Mesodermal cell (in vitro differentiated cells): ENCODE results near the gene YEATS2.

Source experiments
- H3K27ac ChIP-seq: 2 replicates; pipeline ENCODE4 v1.7.0; 2013; ENCODE audit warnings: mild to moderate bottlenecking, low read depth, low read length, moderate library complexity; ENCODE audit not compliant: severe bottlenecking
- H3K36me3 ChIP-seq: 2 replicates; pipeline ENCODE4 v1.7.1; 2013; ENCODE audit warnings: mild to moderate bottlenecking, low read length, moderate library complexity; ENCODE audit not compliant: control insufficient read depth, insufficient read depth
- H3K4me1 ChIP-seq: one replicate; pipeline ENCODE4 v1.7.1; 2013; ENCODE audit warnings: mild to moderate bottlenecking, low read length; ENCODE audit not compliant: insufficient read depth, control insufficient read depth, poor library complexity, severe bottlenecking
- H3K4me3 ChIP-seq: 2 replicates; pipeline ENCODE4 v1.7.0; 2013; ENCODE audit warnings: low read length, control low read depth, mild to moderate bottlenecking; ENCODE audit not compliant: insufficient read depth, poor library complexity, severe bottlenecking; ENCODE audit errors: extremely low read depth
- H3K9me3 ChIP-seq: 2 replicates; pipeline ENCODE4 v1.7.1; 2013; ENCODE audit warnings: mild to moderate bottlenecking, low read length, moderate library complexity; ENCODE audit not compliant: control insufficient read depth
- WGBS, 2 experiments: methylation state at CpG; one replicate each; pipeline ENCODE4 v1.1.5; 2013; ENCODE audit warnings: missing lambda C conversion rate in 2 of 2; ENCODE audit not compliant: insufficient coverage in 2 of 2; 5-methylcytosine and 5-hydroxymethylcytosine counted together

The YEATS2 gene

GRCh38 chr3:183810643-183811594 is 113.3 kb downstream of the YEATS2 start:
- 97% methylated on average over 19 of the region's 24 CpGs for WGBS, 2 experiments
- Histone ChIP-seq H3K27ac (no peak overlapping the region), H3K4me3 (no peak overlapping the region), H3K36me3 (peaks cover 73% of the 10 kb centered on the region), H3K4me1 (no peaks in the 10 kb centered on the region), H3K9me3 (no peaks in the 10 kb centered on the region)

- H3K27ac ChIP-seq = no peak overlapping the region
- no peaks in the 10 kb centered on the region for H3K4me1 ChIP-seq
- 92 to 96% methylated on average over 7 to 11 of the region's 11 CpGs for WGBS, 2 experiments
- no peaks in the 10 kb centered on the region for H3K9me3 ChIP-seq
- peaks cover 73% of the 10 kb centered on the region for H3K36me3 ChIP-seq
- H3K4me3 ChIP-seq = no peak overlapping the region
These were observed 114.0 kb downstream of the YEATS2 start for GRCh38 chr3:183811638-183812037.

DNA sequence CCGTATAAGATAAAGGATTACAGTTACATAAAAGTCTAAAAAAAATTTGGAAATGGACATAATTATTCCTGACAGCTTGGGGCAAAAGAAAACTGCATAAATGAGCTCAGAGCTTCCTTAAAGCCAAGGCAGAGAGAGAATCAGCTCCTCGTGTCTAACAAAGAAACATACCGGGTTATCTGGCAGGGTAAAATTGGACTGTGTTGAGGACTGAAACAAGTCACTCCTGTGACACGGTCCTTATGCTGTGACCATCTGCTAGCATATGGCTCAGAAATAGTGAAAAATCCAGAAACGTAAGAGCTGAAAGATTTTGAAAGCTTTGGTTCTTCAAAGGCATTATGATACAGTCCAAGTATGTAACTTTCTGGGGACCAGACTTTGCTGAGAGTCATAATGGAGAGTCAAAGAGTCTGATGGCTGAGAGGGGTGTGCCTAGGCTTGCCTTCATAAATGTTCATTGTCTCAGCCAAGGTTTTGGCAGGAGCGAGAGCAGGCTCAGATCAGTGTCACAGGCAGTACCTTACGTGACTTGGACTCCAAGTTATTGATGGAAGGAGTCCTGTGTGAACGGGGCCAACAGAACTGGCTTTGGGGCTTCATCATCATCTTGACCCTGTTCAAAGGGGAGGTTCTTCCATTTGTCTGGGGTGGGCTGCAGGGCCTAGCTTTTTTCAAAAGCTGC is 115.3 kb downstream of the YEATS2 start:
- WGBS, 2 experiments = 95 to 96% methylated on average over 7 of the region's 8 CpGs
- Histone ChIP-seq H3K36me3 (peaks cover 70% of the 10 kb centered on the region), H3K4me3 (no peak overlapping the region), H3K4me1 (no peaks in the 10 kb centered on the region), H3K27ac (no peak overlapping the region), H3K9me3 (no peaks in the 10 kb centered on the region)

DNA sequence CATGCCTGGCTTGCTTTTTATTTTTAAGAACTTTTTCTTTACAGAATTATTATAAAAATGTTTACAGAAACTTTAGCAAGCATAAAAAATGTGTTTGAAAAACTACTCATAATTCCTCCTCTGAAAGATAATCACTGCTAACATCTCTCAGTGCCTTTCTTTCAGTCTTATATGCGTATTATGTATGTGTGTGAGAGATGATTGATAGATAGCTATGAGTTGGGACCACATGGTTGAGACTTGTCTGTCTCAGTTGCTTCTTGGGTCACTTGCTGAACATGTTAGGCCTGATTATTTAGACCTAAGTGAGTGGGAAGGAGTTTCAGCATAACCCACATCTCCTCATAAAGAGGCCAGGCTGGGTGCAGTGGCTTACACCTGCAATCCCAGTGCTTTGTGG is 116.6 kb downstream of the YEATS2 start:
- no CpG with 5 or more reads among the region's 1 CpG for WGBS, 2 experiments
- Histone ChIP-seq H3K4me3 (no peak overlapping the region), H3K36me3 (peaks cover 56% of the 10 kb centered on the region), H3K9me3 (no peaks in the 10 kb centered on the region), H3K4me1 (no peaks in the 10 kb centered on the region), H3K27ac (no peak overlapping the region)

DNA sequence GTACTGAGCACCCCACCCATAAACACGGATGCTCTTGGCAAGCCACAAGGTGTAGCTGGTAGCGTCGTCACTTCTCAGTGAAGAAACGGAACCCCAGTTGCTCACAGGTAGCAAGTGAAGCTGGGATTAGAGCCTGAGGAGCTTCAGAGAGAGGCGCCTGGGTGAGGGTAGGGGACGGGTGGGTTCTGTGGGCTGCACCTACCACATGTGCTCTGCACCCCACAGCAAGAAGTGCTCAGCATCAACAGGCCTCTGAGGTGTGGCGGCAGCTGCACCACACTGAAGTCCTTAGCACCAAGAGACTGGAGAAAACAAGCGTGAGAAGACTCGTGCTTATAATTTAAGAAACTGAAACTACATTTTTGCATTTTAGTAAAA is 118.0 kb downstream of the YEATS2 start:
- WGBS, 2 experiments = 91 to 100% methylated on average over 1 to 7 of the region's 9 CpGs
- no peaks in the 10 kb centered on the region for H3K4me1 ChIP-seq
- peaks cover 43% of the 10 kb centered on the region for H3K36me3 ChIP-seq
- H3K27ac ChIP-seq = no peak overlapping the region
- H3K9me3 ChIP-seq = no peaks in the 10 kb centered on the region
- H3K4me3 ChIP-seq = no peak overlapping the region

- Histone ChIP-seq H3K4me3 (no peak overlapping the region), H3K27ac (no peak overlapping the region), H3K4me1 (no peaks in the 10 kb centered on the region), H3K9me3 (no peaks in the 10 kb centered on the region), H3K36me3 (peaks cover 39% of the 10 kb centered on the region)
- 91 to 98% methylated on average over 11 of the region's 12 CpGs for WGBS, 2 experiments
These were observed 118.4 kb downstream of the YEATS2 start for GRCh38 chr3:183815951-183816475.

DNA sequence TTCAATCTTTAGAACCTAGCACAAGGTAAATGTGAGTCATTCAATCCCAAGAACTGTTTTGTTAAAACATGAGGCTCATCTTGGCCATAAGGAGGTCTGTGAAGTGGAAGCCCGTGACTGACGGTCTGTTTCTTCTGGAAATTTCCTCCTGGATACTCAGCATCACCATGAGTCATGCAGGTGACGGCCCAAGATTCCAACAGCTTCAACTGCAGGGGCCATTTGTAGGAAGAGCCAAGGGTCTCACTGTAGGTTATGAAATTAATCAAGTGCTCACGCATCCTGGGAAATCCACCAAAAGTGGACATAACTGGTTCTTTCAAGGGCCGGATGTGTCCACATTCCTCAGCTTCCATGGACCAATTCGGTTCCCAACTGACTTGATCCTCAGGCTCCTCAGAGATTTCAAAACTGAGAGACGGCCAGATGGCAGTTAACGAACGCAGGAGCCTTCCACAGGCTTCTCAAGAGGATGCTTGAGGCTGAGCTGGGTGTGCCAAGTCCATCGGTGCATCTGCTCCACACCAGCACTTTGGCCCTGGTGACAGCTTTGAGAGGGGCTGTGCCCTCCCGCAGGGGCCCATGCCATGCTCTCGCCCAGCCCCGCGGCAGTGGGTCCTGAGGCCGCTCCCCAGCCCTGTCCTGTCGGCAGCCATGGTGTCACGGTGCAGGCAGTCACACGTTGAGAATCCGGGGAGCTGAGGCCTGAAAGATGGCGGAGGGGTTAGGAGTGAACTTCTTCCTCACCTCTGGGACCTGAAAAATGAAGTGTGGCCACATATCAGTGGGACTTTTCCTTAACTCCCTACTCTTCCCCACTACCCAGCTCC is 119.3 kb downstream of the YEATS2 start:
- peaks cover 30% of the 10 kb centered on the region for H3K36me3 ChIP-seq
- H3K4me1 ChIP-seq = no peaks in the 10 kb centered on the region
- 95 to 98% methylated on average over 16 to 17 of the region's 20 CpGs for WGBS, 2 experiments
- H3K9me3 ChIP-seq = no peaks in the 10 kb centered on the region
- no peak overlapping the region for H3K4me3 ChIP-seq
- H3K27ac ChIP-seq = no peak overlapping the region

- H3K4me3 ChIP-seq = no peak overlapping the region
- peaks cover 22% of the 10 kb centered on the region for H3K36me3 ChIP-seq
- 92 to 95% methylated on average over 7 to 9 of the region's 9 CpGs for WGBS, 2 experiments
- H3K27ac ChIP-seq = no peak overlapping the region
- H3K4me1 ChIP-seq = no peaks in the 10 kb centered on the region
- H3K9me3 ChIP-seq = no peaks in the 10 kb centered on the region
These were observed 120.0 kb downstream of the YEATS2 start for GRCh38 chr3:183817639-183818038.

DNA sequence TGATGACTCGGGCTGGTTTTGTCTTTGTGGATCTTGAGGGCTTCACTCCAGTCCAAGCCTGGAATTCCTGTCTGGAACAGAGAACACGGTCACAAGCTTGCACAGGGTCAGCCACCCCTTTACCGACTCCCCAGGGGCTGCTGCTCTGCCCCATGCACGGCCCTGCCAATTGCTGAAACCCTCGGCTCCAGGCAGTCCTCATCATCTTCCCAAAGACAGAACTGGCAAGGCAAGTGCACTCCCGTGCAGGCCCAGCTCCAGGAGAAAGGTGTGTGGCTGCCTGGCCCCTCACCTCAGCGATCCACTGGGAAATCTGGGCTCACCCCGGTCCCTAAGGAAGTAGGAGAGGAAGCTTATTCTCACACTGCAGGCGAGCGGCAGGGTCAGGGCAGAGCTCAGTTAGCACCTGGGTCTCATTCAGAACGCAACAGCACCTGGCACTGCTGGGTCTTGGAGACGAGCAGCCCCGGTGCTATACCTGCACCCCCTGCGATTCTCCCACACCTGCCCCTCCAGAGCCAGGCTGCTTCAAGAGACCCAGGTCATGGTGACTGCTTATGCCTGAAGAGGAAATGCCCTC is 120.5 kb downstream of the YEATS2 start:
- H3K27ac ChIP-seq = no peak overlapping the region
- 88 to 94% methylated on average over 14 of the region's 14 CpGs for WGBS, 2 experiments

More for the DNA sequence above, 120.5 kb downstream of the YEATS2 start:
- H3K4me3 ChIP-seq = no peak overlapping the region
- no peaks in the 10 kb centered on the region for H3K4me1 ChIP-seq
- H3K9me3 ChIP-seq = no peaks in the 10 kb centered on the region
- peaks cover 20% of the 10 kb centered on the region for H3K36me3 ChIP-seq
